Fibroblast of mammary gland (primary cell): ENCODE results near the gene CCDC92.

Source experiments
- DNase-seq: peaks from one replicate; pipeline ENCODE4 v3.0.0-alpha.2; 2010; ENCODE audit warnings: low read depth
- H3K4me3 ChIP-seq: 2 replicates; pipeline ENCODE4 v1.5.1; 2011; ENCODE audit warnings: low read depth, mild to moderate bottlenecking, low read length, moderate library complexity; ENCODE audit not compliant: control insufficient read depth
- CTCF ChIP-seq: conservative IDR thresholded peaks from 2 replicates; pipeline ENCODE4 v1.5.1; 2011; ENCODE audit warnings: low read depth, low read length, inconsistent platforms; ENCODE audit not compliant: control insufficient read depth, insufficient read depth

CCDC92 gene

GRCh38 chr12:123989753-123990152 lies 17.1 kb upstream of the CCDC92 start:
- no peak overlapping the region for H3K4me3 ChIP-seq
- no peak for TF ChIP-seq CTCF
- no peak for DNase-seq

- no peak for TF ChIP-seq CTCF
- no peak for DNase-seq
- H3K4me3 ChIP-seq: no peak overlapping the region
These were observed 16.5 kb upstream of the CCDC92 start for GRCh38 chr12:123989168-123989567.

GRCh38 chr12:123987022-123987421 lies 14.4 kb upstream of the CCDC92 start:
- H3K4me3 ChIP-seq: no peak overlapping the region
- no peak for TF ChIP-seq CTCF
- DNase-seq: no peak

- TF ChIP-seq CTCF: no peak
- no peak overlapping the region for H3K4me3 ChIP-seq
- DNase-seq: no peak
These were observed 13.8 kb upstream of the CCDC92 start for GRCh38 chr12:123986374-123986965.

GRCh38 chr12:123984903-123985302 lies 12.3 kb upstream of the CCDC92 start:
- no peak for DNase-seq
- no peak overlapping the region for H3K4me3 ChIP-seq
- no peak for TF ChIP-seq CTCF

- DNase-seq: peak; percentile 79
- peak; percentile 73 for TF ChIP-seq CTCF
- no peak overlapping the region for H3K4me3 ChIP-seq
These were observed 11.3 kb upstream of the CCDC92 start for GRCh38 chr12:123983822-123984485.

GRCh38 chr12:123982269-123982668 lies 9.6 kb upstream of the CCDC92 start:
- no peak for TF ChIP-seq CTCF
- no peak for DNase-seq

More at GRCh38 chr12:123982269-123982668, 9.6 kb upstream of the CCDC92 start:
- no peak overlapping the region for H3K4me3 ChIP-seq
